Osteoblast (primary cell): Measurements from ENCODE around the gene HOXB5. TPM values are rescaled to one million over a fixed set of nuclear protein-coding genes. Genes with fewer than 3 reads are reported as not detected.

Experiments
- DNase-seq: peaks from one replicate; pipeline ENCODE4 v3.0.0; 2011; ENCODE audit warnings: low spot score, mixed read lengths; ENCODE audit not compliant: insufficient read length; ENCODE audit errors: missing footprints
- H2AFZ ChIP-seq: 2 replicates; pipeline ENCODE4 v1.6.0; 2011; ENCODE audit warnings: mild to moderate bottlenecking, low read length
- H3K27ac ChIP-seq: 2 replicates; pipeline ENCODE4 v1.5.1; 2011; ENCODE audit warnings: mild to moderate bottlenecking, low read depth, low read length, moderate library complexity
- H3K27me3 ChIP-seq: 2 replicates; pipeline ENCODE4 v1.6.0; 2012; ENCODE audit warnings: mild to moderate bottlenecking, control low read depth, inconsistent platforms, low read length, moderate library complexity; ENCODE audit not compliant: insufficient read depth
- H3K36me3 ChIP-seq: 2 replicates; pipeline ENCODE4 v1.5.1; 2011; ENCODE audit warnings: mild to moderate bottlenecking, low read length, control low read depth, moderate library complexity; ENCODE audit not compliant: insufficient read depth
- H3K4me1 ChIP-seq: 2 replicates; pipeline ENCODE4 v1.5.1; 2011; ENCODE audit warnings: mild to moderate bottlenecking, low read length, control low read depth, moderate library complexity; ENCODE audit not compliant: insufficient read depth
- H3K4me2 ChIP-seq: 2 replicates; pipeline ENCODE4 v1.6.0; 2011; ENCODE audit warnings: mild to moderate bottlenecking, low read length; ENCODE audit not compliant: insufficient read depth
- H3K4me3 ChIP-seq: fragments of 200-600 bp; sonication (generic); 3 replicates; pipeline ENCODE4 v1.5.1; 2012; ENCODE audit warnings: mild to moderate bottlenecking, low read length, inconsistent platforms; ENCODE audit not compliant: insufficient read depth
- H3K79me2 ChIP-seq: 2 replicates; pipeline ENCODE4 v1.6.0; 2012; ENCODE audit warnings: mild to moderate bottlenecking, low read length, control low read depth, inconsistent platforms; ENCODE audit not compliant: insufficient read depth
- H3K9me3 ChIP-seq: 2 replicates; pipeline ENCODE4 v1.5.1; 2011; ENCODE audit warnings: low read depth, low read length, control low read depth
- H4K20me1 ChIP-seq: 2 replicates; pipeline ENCODE4 v1.6.0; 2012; ENCODE audit warnings: mild to moderate bottlenecking, low read length, control low read depth; ENCODE audit not compliant: insufficient read depth
- CTCF ChIP-seq: IDR thresholded peaks from 2 replicates; pipeline ENCODE4 v1.5.1; 2011; ENCODE audit warnings: mild to moderate bottlenecking, low read depth, low read length, moderate library complexity; ENCODE audit errors: extremely low read depth
- total RNA-seq: library from RNA; depleted of rRNA; stranded (reverse); fragments of >200 nt; gene quantifications from 2 replicates; pipeline ENCODE4 v1.2.3, GENCODE V29; 2012

Gene HOXB5
- total RNA-seq, 1 donor = not detected

GRCh38 chr17:48556576-48557401 is 36.8 kb downstream of the HOXB5 start:
- H3K4me1 ChIP-seq = no peaks in the 10 kb centered on the region

GRCh38 chr17:48556229-48556575 is 37.4 kb downstream of the HOXB5 start:
- no peak overlapping the region for H3K4me3 ChIP-seq
- no peaks in the 10 kb centered on the region for H3K9me3 ChIP-seq
- H3K4me2 ChIP-seq = no peak overlapping the region
- no peak for DNase-seq
- H3K27ac ChIP-seq = no peak overlapping the region
- no peaks in the 10 kb centered on the region for H3K36me3 ChIP-seq
- no peak overlapping the region for H2AFZ ChIP-seq
- no peaks in the 10 kb centered on the region for H4K20me1 ChIP-seq
- H3K4me1 ChIP-seq = no peaks in the 10 kb centered on the region
- H3K79me2 ChIP-seq = no peaks in the 10 kb centered on the region
- H3K27me3 ChIP-seq = peaks cover 85% of the 10 kb centered on the region
- no peak for TF ChIP-seq CTCF

More at GRCh38 chr17:48556576-48557401, 36.8 kb downstream of the HOXB5 start:
- H3K36me3 ChIP-seq = no peaks in the 10 kb centered on the region
- no peak overlapping the region for H2AFZ ChIP-seq
- H4K20me1 ChIP-seq = no peaks in the 10 kb centered on the region
- H3K79me2 ChIP-seq = no peaks in the 10 kb centered on the region
- H3K9me3 ChIP-seq = no peaks in the 10 kb centered on the region
- H3K27ac ChIP-seq = no peak overlapping the region
- H3K4me3 ChIP-seq = no peak overlapping the region
- DNase-seq = no peak
- TF ChIP-seq CTCF = no peak
- H3K4me2 ChIP-seq = no peak overlapping the region
- H3K27me3 ChIP-seq = peaks cover 84% of the 10 kb centered on the region

- no peak for TF ChIP-seq CTCF
- Histone ChIP-seq H3K27me3 (peaks cover 86% of the 10 kb centered on the region), H2AFZ (no peak overlapping the region), H4K20me1 (no peaks in the 10 kb centered on the region), H3K9me3 (no peaks in the 10 kb centered on the region), H3K4me1 (no peaks in the 10 kb centered on the region), H3K36me3 (no peaks in the 10 kb centered on the region), H3K27ac (no peak overlapping the region), H3K79me2 (no peaks in the 10 kb centered on the region), H3K4me3 (no peak overlapping the region), H3K4me2 (peak overlapping the region; percentile 48)
- DNase-seq = no peak
These were observed 38.0 kb downstream of the HOXB5 start for GRCh38 chr17:48555258-48556228.
